ENCODE data around the gene SFTPA2. TPM values are rescaled to one million over a fixed set of nuclear protein-coding genes. Genes with fewer than 3 reads are reported as not detected.
"Not testable (repeated sequence)": the region's sequence is repeated elsewhere in the genome, so short reads cannot be mapped to it uniquely, and the experiment has no call there.

Gene SFTPA2
- not detected for total RNA-seq

GRCh38 chr10:79560160-79560709 lies at the start of gene SFTPA2:
Gene SFTPA2, minus strand, starts transcription at chr10:79560407. Its CDS starts 924 bp downstream, at chr10:79559483.
- DNase-seq (ENCODE audit: low read depth in 2 of 3, low spot score in 2 of 3): no peak

- peak in 2 of 3 donors; percentile 49 to 64 for DNase-seq (ENCODE audit: low read depth in 2 of 3, low spot score in 2 of 3)
Measured at GRCh38 chr10:79608505-79609375, 48.5 kb upstream of the SFTPA2 start.

GRCh38 chr10:79605308-79605707 lies 45.1 kb upstream of the SFTPA2 start:
- DNase-seq (ENCODE audit: low read depth in 2 of 3, low spot score in 2 of 3): no peak

DNA sequence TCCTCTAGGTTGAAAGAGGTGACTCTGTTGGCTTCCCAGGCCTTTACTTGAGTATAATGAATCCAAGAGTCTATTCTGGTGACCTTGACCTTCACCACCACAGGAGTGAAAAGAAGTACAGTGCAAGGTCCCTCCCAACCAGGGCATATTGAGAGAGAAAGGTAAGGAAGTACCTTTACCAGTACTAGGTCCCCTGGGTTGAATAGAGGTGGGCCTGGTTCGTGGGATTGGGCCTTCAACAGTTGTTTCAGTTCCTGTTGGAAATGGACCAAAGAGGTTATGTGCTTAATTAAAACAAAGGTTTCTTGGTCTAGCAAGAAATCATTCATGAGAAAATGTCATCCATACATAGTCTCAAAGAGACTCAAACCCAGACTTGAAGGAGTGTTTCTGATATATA lies 44.1 kb upstream of the SFTPA2 start:
- DNase-seq (ENCODE audit: low read depth in 2 of 3, low spot score in 2 of 3): no peak

DNA sequence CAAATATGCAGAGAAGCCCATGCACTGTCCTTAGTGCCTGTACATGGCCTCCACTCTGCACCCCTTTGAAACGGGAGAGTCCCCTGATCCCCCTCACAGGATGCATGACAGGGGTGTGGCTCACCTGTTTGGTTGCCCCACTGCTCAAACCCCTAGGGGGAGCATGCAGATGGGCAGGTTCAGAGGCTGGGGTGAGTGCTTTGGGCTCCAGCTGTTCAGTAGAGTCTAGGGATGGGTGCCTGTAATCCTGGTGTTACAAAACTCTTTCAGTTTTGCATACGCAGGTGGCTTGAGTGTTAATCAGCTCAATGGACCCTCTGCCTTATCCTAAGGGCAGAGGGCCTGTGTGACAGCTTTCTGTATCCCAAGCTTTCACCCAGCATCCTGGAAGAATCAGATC lies 42.7 kb upstream of the SFTPA2 start:
- no peak for DNase-seq (ENCODE audit: low read depth in 2 of 3, low spot score in 2 of 3)

DNA sequence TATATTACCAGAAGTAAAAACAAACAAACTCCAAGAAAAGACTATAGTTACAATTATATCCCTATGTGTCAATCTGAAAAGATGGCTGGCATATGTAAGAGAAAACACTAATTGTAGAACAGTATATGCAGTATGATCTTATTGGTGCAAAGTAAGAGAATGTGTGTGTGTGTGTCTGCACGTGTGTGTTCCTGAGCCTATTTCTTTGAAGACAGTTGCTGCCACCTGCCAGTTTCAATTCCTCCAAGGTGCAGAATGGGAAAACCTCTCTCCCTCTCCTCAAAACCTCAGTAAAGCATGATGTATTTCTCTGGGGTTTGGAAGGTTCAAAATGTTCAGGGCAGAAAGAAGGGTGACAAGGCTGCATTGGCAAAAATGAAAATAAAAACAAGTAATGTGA lies 41.7 kb upstream of the SFTPA2 start:
- DNase-seq (ENCODE audit: low read depth in 2 of 3, low spot score in 2 of 3): no peak

DNA sequence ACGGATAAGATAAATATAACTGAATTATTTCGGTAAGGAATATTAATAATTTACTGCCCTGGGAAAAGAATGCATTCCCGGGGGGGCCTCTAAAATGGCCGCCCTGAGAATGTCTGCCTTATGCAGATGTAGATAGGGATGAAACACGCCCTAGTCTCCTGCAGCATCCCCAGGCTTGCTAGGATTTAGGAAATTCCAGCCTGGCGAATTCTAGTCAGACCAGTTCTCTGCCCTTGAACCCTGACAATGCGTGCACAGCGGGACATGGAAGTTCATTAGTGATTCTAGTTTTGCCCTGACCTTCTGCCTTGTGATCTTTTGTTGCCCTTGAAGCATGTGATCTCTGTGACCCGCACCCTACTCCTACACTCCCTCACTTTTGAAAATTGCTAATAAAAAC lies 39.4 kb upstream of the SFTPA2 start:
- DNase-seq (ENCODE audit: low read depth in 2 of 3, low spot score in 2 of 3): not testable (repeated sequence)

- DNase-seq (ENCODE audit: low read depth in 2 of 3, low spot score in 2 of 3): no peak
Measured at GRCh38 chr10:79595510-79595909, 35.3 kb upstream of the SFTPA2 start.

DNA sequence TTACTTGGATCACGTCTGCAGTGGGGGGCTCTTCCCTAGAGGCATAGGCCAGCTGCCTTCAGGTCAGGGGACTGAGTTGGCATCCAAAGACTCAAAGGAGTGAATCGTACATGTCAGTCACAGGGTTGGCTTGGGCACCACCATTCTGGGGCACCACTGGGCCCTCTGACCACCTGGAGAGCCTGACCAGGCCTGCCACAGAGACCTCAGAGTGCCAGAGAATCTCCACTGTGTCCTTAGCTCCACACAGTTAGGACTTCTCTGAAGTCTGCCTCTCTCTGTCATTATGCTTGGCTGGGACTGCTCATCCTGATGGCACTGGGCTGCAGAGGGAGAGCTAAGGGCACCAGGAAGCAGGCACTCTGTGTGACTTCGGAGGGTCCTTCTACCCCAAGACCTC lies 34.4 kb upstream of the SFTPA2 start:
- DNase-seq (ENCODE audit: low read depth in 2 of 3, low spot score in 2 of 3): not testable (repeated sequence)

- no peak for DNase-seq (ENCODE audit: low read depth in 2 of 3, low spot score in 2 of 3)
Measured at GRCh38 chr10:79593377-79593776, 33.2 kb upstream of the SFTPA2 start.

GRCh38 chr10:79588800-79589199 lies 28.6 kb upstream of the SFTPA2 start:
- DNase-seq (ENCODE audit: low read depth in 2 of 3, low spot score in 2 of 3): no peak

DNA sequence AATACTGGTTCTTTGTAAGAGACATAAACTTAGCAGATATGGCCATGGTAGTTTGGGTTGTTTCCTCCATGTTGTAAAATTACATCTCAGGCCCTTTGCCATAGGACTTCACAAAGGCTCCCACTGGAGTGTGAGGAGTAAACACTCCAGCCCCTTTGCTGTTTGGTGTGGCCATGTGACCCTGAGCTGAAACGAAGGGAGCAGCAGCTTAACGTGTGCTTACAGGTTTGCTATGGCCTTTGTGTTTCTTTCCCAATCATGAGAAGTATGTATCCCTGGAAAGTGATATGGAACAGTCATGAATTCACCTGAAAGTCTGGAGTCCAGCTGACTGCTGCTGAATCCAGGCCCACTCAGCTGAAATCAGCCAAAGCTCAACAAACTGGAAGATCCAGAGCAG lies 26.7 kb upstream of the SFTPA2 start:
- DNase-seq (ENCODE audit: low read depth in 2 of 3, low spot score in 2 of 3): no peak

- no peak for DNase-seq (ENCODE audit: low read depth in 2 of 3, low spot score in 2 of 3)
Measured at GRCh38 chr10:79585870-79586527, 25.8 kb upstream of the SFTPA2 start.

GRCh38 chr10:79583488-79584024 lies 23.3 kb upstream of the SFTPA2 start:
- no peak for DNase-seq (ENCODE audit: low read depth in 2 of 3, low spot score in 2 of 3)

DNA sequence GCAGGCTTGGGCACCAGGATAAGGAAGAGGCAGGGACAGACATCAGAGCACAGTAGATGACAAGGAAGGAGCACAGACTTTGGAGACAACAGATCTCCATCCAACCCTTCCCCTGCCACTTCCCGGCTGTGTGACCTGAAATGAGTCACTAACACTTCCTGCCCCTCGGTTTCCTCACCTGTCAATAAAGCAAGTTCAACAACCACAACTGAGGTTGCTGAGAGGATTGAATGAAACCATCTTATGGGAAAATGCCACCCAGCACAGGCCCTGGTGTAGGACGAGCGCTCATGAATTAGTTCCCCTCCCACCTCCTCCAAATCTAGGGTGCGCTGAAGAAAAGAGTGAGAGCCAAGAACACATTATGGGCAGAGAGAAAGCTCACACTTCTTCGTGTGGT lies 22.7 kb upstream of the SFTPA2 start:
- DNase-seq (ENCODE audit: low read depth in 2 of 3, low spot score in 2 of 3): not testable (repeated sequence)

- no peak for DNase-seq (ENCODE audit: low read depth in 2 of 3, low spot score in 2 of 3)
Measured at GRCh38 chr10:79582096-79582495, 21.9 kb upstream of the SFTPA2 start.

DNA sequence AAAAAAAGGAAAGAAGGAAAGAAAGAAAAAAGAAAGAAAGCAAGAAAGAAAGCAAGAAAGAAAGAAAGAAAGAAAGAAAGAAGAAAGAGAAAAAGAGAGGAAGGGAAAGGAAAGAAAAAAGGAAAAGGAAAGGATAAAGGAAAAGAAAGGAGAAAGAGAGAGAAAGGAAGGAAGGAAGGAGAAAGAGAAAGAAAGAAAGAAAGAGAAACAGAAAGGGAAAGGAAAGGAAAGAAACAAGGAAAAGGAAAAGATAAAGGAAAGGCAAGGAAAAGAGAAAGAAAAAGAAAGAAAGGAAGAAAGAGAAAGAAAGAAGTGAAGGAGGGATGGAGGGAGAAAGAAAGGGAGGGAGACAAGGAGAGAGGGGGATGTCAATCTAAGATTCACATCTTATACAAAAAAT lies 20.8 kb upstream of the SFTPA2 start:
- DNase-seq (ENCODE audit: low read depth in 2 of 3, low spot score in 2 of 3): no peak

DNA sequence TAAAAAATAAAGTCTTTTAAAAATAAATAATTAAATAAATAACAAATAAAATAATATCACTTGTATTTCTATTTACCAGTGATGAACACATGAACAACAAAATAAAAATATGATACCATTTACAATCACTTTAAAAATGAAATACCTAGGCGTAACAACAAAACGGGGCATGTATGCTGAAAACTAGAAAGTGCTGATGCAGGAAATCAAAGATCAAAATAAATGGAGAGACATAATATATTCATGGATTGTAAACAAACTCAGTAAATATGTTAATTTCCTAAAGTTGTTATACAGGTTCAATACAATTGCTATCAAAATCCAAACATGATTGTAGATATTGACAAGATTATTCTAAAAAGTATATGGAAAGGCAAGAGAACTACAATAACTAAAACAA lies 19.2 kb upstream of the SFTPA2 start:
- DNase-seq (ENCODE audit: low read depth in 2 of 3, low spot score in 2 of 3): no peak

- DNase-seq (ENCODE audit: low read depth in 2 of 3, low spot score in 2 of 3): not testable (repeated sequence)
Measured at GRCh38 chr10:79570624-79571023, 10.4 kb upstream of the SFTPA2 start.

- DNase-seq (ENCODE audit: low read depth in 2 of 3, low spot score in 2 of 3): no peak
Measured at GRCh38 chr10:79563426-79563825, 3.2 kb upstream of the SFTPA2 start.

- peak in 2 of 3 donors; percentile 59 to 79 for DNase-seq (ENCODE audit: low read depth in 2 of 3, low spot score in 2 of 3)
Measured at GRCh38 chr10:79562135-79562756, 2.0 kb upstream of the SFTPA2 start.

Data from hematopoietic multipotent progenitor cell (in vitro differentiated cells).